HAP-1 (cell line): ENCODE results near the gene RNF5.

Experiments used
- DNase-seq, 2 experiments: peaks; one replicate each; pipeline ENCODE4 v3.0.0-alpha.2; 2016 to 2020; ENCODE audit warnings: low spot score in 2 of 2
- H3K27me3 ChIP-seq: fragments of 250-450 bp; sonication (Bioruptor Pico); 2 replicates; pipeline ENCODE4 v1.5.1; 2020; ENCODE audit warnings: low read depth, mild to moderate bottlenecking, moderate library complexity
- H3K36me3 ChIP-seq: fragments of 250-450 bp; sonication (Bioruptor Pico); replicated peaks from 2 replicates; pipeline ENCODE4 v1.5.1; 2020; ENCODE audit warnings: mild to moderate bottlenecking
- H3K4me1 ChIP-seq: fragments of 250-450 bp; sonication (Bioruptor Pico); 2 replicates; pipeline ENCODE4 v1.5.1; 2020; ENCODE audit warnings: mild to moderate bottlenecking
- H3K4me3 ChIP-seq: fragments of 250-450 bp; sonication (Bioruptor Pico); 2 replicates; pipeline ENCODE4 v1.5.1; 2020; ENCODE audit warnings: mild to moderate bottlenecking, moderate library complexity
- H3K9me3 ChIP-seq: fragments of 250-450 bp; sonication (Bioruptor Pico); 2 replicates; pipeline ENCODE4 v1.5.1; 2020; ENCODE audit warnings: mild to moderate bottlenecking, moderate library complexity
- in situ Hi-C: fragments of 300-500 bp; cut with MboI; formaldehyde crosslinking; loops from 3 replicates; pipeline ENCODE4 v1.14.3; 2020; ENCODE audit warnings: low sequenced_read_pairs, inconsistent platforms, mixed read lengths

The RNF5 gene

GRCh38 chr6:32224696-32225095 is 46.5 kb downstream of the RNF5 start:
- no peak for DNase-seq
- no peaks in the 10 kb centered on the region for H3K4me1 ChIP-seq
- peaks cover 8% of the 10 kb centered on the region for H3K27me3 ChIP-seq
- in situ Hi-C loops, result loop anchor here (25.0 kb wide), 1 partner anchor 563 kb away; no protein-coding TSS in a partner anchor
- H3K9me3 ChIP-seq, result no peaks in the 10 kb centered on the region
- no peak overlapping the region for H3K4me3 ChIP-seq
- no peaks in the 10 kb centered on the region for H3K36me3 ChIP-seq

DNA sequence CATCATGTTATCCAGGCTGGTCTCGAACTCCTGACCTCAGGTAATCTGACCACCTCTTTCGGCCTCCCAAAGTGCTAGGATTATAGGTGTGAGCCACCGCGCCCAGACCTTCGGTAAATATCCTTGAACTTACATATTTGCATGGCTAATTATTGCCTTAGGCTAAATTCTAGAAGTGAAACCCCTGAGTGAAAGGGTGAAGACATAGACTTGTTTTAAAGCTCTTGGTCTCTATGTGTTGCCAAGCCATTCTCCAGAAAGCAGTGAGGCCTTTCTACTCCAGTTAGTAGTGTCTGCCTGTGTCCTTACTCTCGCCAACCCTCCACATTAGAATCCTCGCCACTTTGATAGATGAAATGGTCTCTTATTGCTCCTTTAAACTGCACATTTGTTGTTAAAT is 48.2 kb downstream of the RNF5 start:
- in situ Hi-C loops, result loop anchor here (25.0 kb wide), 1 partner anchor 561 kb away; no protein-coding TSS in a partner anchor
- Histone ChIP-seq H3K4me1 (no peaks in the 10 kb centered on the region), H3K4me3 (no peak overlapping the region), H3K9me3 (no peaks in the 10 kb centered on the region), H3K36me3 (no peaks in the 10 kb centered on the region), H3K27me3 (peaks cover 8% of the 10 kb centered on the region)
- no peak for DNase-seq
